Activated CD4-positive, alpha-beta memory T cell treated with anti-CD3 and anti-CD28 coated beads for 36 hours (primary cell): Measurements from ENCODE around the gene LOXL4. TPM values are rescaled to one million over a fixed set of nuclear protein-coding genes. Genes with fewer than 3 reads are reported as not detected.

Experiments
- CTCF ChIA-PET: fragments of 350-600 bp; sonication (Branson Sonifier 250); formaldehyde crosslinking; loops from one replicate; lab custom pipeline; 2021; ENCODE audit warnings: antibody characterized with exemption, inconsistent platforms; lab: Charles Lee
- POLR2A ChIA-PET: fragments of 350-600 bp; sonication (Branson Sonifier 250); formaldehyde crosslinking; loops from one replicate; lab custom pipeline; 2021; ENCODE audit warnings: antibody characterized with exemption; lab: Charles Lee
- DNase-seq: peaks from one replicate; pipeline ENCODE4 v3.0.0-alpha.2; 2020
- H3K27ac Mint-ChIP-seq: one replicate; pipeline ENCODE4 v1.8.0; 2021; ENCODE audit warnings: mixed read lengths
- H3K27me3 Mint-ChIP-seq: one replicate; pipeline ENCODE4 v1.8.0; 2021; ENCODE audit warnings: mixed read lengths
- H3K36me3 Mint-ChIP-seq: one replicate; pipeline ENCODE4 v1.8.0; 2021; ENCODE audit warnings: mixed read lengths
- H3K4me1 Mint-ChIP-seq: one replicate; pipeline ENCODE4 v1.8.0; 2021; ENCODE audit warnings: low read depth, mixed read lengths
- H3K4me3 Mint-ChIP-seq: one replicate; pipeline ENCODE4 v1.8.0; 2021; ENCODE audit warnings: mild to moderate bottlenecking, mixed read lengths
- H3K9me3 Mint-ChIP-seq: one replicate; pipeline ENCODE4 v1.8.0; 2021; ENCODE audit warnings: mixed read lengths
- intact Hi-C: fragments of 100-400 bp; cut with micrococcal nuclease; formaldehyde crosslinking; loops from one replicate; pipeline ENCODE4 v1.15.1; 2023
- total RNA-seq, 2 experiments: library from RNA; stranded (reverse); gene quantifications; one replicate each; pipeline ENCODE4 v1.2.3, GENCODE V29; 2021

The LOXL4 gene
- total RNA-seq, 2 experiments from 2014 or later = not detected

DNA sequence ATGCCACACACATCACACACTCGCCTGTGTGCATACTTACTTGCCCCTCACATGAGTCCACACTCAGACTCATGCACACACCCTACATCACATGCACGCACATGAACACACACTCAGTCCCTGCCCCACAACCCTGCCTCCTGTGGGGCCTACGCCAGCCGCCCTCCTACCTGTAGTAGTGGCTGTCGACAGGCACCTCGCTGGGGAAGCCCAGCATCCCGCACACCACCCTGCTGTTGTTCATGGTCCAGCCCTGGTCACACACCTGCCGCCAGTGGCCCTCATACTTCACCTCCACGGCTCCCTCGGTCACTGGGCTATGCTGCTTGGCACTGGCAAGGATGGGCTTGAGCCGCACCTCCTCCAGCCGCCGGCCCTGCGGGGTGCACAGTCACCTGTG, 7.2 kb downstream of the LOXL4 start:
- POLR2A ChIA-PET = no interaction called here
- Mint-ChIP-seq H3K27me3 (no peaks in the 10 kb centered on the region), H3K27ac (no peak overlapping the region), H3K9me3 (no peaks in the 10 kb centered on the region), H3K4me1 (no peaks in the 10 kb centered on the region), H3K36me3 (peaks cover 3% of the 10 kb centered on the region), H3K4me3 (no peak overlapping the region)
- intact Hi-C loops = no loop called here
- CTCF ChIA-PET = no interaction called here
- no peak for DNase-seq

DNA sequence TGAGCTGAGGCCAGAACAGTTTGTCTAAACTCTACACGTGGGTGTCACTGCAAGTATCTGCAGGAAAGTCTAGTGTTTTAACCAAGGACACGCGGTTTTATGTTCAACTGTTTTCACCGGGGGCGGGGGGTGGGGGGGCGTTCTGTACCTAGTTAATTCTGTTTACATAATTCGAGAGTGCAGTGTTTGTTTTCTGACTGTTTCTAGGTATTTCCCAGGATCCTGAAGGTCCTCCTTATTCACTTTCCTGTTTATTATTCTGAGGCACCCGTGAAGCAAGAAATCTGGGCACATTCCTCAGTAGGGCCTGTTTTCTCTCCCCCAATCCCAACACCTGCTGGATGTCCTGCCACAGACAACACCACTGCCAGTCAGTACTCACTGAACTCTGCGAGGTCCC, 7.6 kb downstream of the LOXL4 start:
- POLR2A ChIA-PET = no interaction called here
- H3K27me3 Mint-ChIP-seq = no peaks in the 10 kb centered on the region

DNA sequence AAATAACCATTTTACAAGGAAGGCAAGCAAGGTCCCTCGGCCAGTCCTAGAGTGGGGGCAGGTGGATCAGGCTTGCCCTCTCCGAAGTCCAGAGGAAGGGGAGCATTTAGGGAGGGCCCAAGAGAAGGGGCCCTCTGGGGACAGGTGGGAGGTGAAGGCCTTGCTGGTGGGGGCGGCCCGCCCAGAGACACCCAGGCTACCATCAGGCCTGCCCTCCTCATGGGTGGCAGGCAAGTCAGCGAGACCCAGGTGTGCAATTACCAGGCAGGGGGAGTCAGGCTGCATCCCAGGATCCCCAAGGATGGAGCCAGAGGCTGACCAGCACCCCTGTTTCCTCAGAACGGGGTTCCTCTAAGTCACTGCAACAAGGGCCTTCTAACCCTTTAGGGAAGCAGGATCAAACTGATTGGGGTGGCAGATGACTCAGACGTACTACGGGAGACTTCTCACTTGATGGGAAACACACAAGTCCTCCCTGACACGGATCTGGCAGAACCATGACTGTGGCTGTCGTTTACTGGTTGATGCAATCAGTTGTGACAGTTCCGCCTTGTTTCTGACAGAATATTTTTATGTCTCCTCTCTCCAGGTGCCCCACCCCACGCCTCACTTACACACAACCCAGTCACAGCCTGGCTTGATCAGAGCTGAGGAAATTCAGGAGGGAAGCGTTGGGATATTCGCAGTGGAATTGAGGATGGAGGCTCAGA, 8.2 kb downstream of the LOXL4 start:
- POLR2A ChIA-PET = no interaction called here
- intact Hi-C loops = no loop called here

More for the DNA sequence above, 7.6 kb downstream of the LOXL4 start:
- CTCF ChIA-PET = no interaction called here
- H3K4me1 Mint-ChIP-seq = no peaks in the 10 kb centered on the region
- H3K9me3 Mint-ChIP-seq = no peaks in the 10 kb centered on the region
- H3K27ac Mint-ChIP-seq = no peak overlapping the region
- no peak for DNase-seq
- H3K36me3 Mint-ChIP-seq = peaks cover 3% of the 10 kb centered on the region
- intact Hi-C loops = no loop called here
- no peak overlapping the region for H3K4me3 Mint-ChIP-seq

DNA sequence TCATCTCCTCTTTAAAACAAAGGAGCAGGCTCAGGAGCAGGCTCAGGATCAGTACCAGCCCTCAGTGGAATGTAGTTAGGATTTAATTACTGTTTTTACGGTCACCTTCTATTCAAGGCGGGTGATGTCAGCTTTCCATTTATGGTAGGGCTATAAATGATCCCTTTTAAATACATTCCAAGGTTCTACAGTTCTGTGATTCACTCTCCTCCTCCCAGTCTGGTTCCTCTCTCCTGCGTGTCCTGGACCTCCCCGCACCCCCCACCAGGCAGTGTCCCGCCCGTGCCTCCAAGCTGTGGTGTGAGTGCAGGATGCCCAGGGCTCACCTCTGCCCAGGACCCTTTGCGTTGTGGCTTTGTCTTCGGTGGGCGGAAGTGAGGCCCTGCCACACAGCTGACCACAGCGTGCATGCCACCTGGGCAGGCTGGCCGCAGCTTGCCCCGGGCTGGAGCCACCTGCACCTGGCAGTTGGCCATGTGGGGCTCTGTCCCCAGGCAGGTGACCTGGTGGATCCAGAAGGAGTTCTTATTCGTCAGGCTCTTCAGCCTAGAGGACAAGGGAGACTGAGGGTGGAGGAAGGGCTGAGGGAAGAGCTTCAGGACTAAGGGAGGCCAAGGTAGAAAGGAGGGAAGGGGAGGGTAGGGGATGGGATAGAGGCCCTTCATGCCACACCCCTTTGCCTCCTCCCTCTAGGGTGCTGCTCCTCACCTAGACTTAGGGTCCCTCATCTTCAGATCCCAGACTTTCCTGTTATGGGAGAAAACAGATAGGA, 9.1 kb downstream of the LOXL4 start:
- no peak overlapping the region for H3K4me3 Mint-ChIP-seq
- H3K9me3 Mint-ChIP-seq = no peaks in the 10 kb centered on the region
- ChIA-PET POLR2A (no interaction called here), CTCF (no interaction called here)
- no peaks in the 10 kb centered on the region for H3K4me1 Mint-ChIP-seq
- H3K27ac Mint-ChIP-seq = no peak overlapping the region
- no peak for DNase-seq
- intact Hi-C loops = no loop called here
- H3K36me3 Mint-ChIP-seq = peaks cover 3% of the 10 kb centered on the region
- H3K27me3 Mint-ChIP-seq = no peaks in the 10 kb centered on the region

More for the DNA sequence above, 8.2 kb downstream of the LOXL4 start:
- Mint-ChIP-seq H3K36me3 (peaks cover 3% of the 10 kb centered on the region), H3K27me3 (no peaks in the 10 kb centered on the region), H3K4me3 (no peak overlapping the region), H3K27ac (no peak overlapping the region), H3K9me3 (no peaks in the 10 kb centered on the region), H3K4me1 (no peaks in the 10 kb centered on the region)
- DNase-seq = no peak
- CTCF ChIA-PET = no interaction called here

DNA sequence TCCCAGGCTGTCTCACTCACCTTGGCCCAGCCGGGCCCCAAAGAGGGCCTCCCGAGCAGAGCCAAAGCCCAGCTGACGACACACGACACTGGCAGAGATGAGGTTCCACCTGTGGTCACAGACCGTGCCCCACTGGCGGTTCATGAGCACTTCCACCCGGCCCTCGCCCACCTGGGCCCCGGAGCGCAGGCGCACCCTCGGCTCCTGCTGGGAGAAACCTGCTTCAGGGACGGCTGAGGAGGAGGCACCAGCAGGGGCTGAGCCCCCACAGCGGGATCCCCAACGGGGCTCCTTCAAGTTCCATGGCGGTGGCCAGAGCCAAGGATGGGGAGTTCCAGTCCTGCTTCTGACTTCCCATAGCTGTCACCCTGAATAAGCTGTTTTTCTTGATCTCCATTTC, 10.0 kb downstream of the LOXL4 start:
- POLR2A ChIA-PET = no interaction called here
- no peaks in the 10 kb centered on the region for H3K4me1 Mint-ChIP-seq
- intact Hi-C loops = no loop called here
- CTCF ChIA-PET = no interaction called here
- DNase-seq = no peak
- no peaks in the 10 kb centered on the region for H3K9me3 Mint-ChIP-seq
- H3K27me3 Mint-ChIP-seq = no peaks in the 10 kb centered on the region
- no peak overlapping the region for H3K4me3 Mint-ChIP-seq
- H3K27ac Mint-ChIP-seq = no peak overlapping the region
- H3K36me3 Mint-ChIP-seq = peaks cover 3% of the 10 kb centered on the region

DNA sequence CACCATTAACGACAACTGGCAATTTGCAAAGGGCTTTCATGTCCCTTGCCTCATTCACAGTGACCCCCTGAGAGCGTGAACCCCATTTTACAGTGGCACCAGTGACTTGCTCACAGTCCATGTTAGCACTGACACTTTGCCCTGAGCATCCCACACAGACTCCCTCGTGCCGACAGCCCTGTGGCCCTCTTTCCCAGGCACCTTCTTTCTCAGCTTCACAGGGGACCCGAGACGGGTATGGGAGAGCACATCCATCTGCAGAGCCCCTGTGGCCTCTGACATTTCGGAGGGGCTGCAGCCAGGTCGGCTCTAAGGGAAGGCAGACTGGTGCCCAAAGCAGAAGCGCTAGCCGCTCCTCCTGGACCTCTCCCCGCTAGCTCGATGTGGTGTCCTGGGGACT, 10.8 kb downstream of the LOXL4 start:
- Mint-ChIP-seq H3K36me3 (peaks cover 3% of the 10 kb centered on the region), H3K27me3 (no peaks in the 10 kb centered on the region), H3K27ac (no peak overlapping the region), H3K4me3 (no peak overlapping the region), H3K4me1 (no peaks in the 10 kb centered on the region), H3K9me3 (no peaks in the 10 kb centered on the region)
- intact Hi-C loops = no loop called here
- CTCF ChIA-PET = interaction anchor here (1.3 kb wide), 1 partner anchor 87 kb away, joined by 3 read pairs; no protein-coding TSS in a partner anchor
- no peak for DNase-seq
- POLR2A ChIA-PET = no interaction called here

DNA sequence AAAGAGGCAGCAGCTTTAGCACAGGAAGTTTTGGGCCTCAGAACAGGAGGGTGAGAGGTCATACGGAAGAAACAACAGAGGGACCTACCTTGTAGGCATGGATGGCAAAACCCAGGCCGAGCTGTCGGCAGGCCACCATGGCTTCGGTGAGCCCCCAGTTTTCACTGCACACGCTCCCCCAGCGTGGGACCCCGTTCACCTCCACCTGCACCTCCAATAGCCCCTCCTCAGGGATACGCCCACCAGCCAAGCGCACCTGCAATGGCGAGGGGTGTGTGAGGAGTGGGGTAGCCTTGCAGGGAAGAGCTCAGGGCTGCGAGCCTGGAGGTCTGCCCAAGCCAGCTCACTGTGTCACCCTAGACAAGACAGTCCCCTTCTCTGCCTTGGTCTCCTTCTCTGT, 11.3 kb downstream of the LOXL4 start:
- intact Hi-C loops = no loop called here
- no peaks in the 10 kb centered on the region for H3K4me1 Mint-ChIP-seq
- peaks cover 3% of the 10 kb centered on the region for H3K36me3 Mint-ChIP-seq
- no peaks in the 10 kb centered on the region for H3K27me3 Mint-ChIP-seq
- DNase-seq = no peak
- H3K27ac Mint-ChIP-seq = no peak overlapping the region
- POLR2A ChIA-PET = no interaction called here
- H3K4me3 Mint-ChIP-seq = no peak overlapping the region
- H3K9me3 Mint-ChIP-seq = no peaks in the 10 kb centered on the region
- CTCF ChIA-PET = interaction anchor here (1.3 kb wide), 1 partner anchor 87 kb away, joined by 3 read pairs; no protein-coding TSS in a partner anchor

DNA sequence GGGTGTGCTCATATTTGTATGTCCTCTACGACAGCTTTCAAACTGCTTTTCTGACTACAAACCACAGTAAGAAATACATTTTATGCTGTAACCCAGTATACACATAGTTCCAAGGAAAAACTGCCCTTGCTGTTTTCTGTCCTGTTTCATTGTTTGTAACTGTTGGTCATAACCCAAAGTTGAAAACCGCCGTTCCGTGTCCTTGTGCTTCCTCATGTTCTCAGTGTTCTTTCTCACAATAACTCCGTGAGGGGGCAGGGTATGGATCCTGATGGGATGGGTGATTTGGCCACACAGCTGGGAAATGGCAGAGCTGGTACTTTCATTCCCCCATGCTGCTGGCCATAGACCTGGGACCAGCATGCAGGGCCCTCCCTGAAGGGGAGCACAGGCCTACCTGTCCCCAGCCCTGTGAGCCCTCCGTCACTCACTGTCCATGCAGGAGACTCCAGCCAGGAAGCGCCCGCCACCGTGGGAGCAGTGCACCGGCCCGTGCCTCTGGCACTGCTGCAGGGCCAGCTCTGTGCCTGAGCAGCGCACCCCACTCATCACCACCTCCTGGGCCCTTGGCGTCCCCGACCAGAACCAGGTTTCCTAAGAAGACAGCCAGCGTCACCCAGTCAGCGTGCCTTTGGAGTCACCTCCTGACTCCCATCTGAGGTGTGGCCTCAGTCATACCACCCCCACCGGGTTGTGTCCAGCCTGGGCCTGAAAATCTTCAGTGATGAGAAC, 12.7 kb downstream of the LOXL4 start:
- intact Hi-C loops = no loop called here
- CTCF ChIA-PET = no interaction called here
- H3K9me3 Mint-ChIP-seq = no peaks in the 10 kb centered on the region
- DNase-seq = no peak
- H3K27me3 Mint-ChIP-seq = no peaks in the 10 kb centered on the region
- no peak overlapping the region for H3K27ac Mint-ChIP-seq
- no peaks in the 10 kb centered on the region for H3K4me1 Mint-ChIP-seq
- peaks cover 3% of the 10 kb centered on the region for H3K36me3 Mint-ChIP-seq
- POLR2A ChIA-PET = no interaction called here
- H3K4me3 Mint-ChIP-seq = no peak overlapping the region

DNA sequence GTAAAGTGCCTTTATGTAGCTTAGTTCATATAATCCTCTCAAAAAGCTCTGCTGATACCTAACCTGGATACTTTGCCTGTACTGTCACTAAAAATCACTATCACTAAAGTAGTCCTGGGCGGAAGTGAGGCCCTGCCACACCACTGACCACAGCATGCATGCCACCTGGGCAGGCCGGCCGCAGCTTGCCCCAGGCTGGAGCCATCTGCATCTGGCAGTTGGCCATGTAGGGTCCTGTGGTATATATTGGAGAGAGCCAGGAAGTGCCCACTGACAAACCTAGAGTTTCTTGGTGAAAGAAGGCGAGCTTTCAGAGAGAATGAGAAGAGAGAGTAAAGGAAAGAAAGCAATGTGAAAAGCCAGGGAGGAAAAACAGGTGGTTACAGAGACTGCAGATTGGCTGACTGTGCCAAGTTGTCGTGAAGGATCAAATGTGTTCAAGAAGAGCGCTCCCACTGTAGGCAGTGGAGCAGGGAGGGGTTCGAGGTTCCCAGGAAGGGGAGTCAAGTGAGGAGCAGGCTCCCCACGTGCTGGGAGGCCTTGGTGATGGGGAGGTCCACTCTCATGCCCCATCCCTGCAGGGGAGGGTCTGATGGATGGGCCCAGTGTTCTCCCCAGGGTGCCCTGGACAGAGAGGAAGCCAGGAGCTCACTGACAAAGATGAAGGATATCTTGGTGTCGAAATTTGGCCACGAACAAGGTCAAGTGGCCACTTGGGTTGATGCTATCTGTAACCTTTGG, 13.6 kb downstream of the LOXL4 start:
- Mint-ChIP-seq H3K9me3 (no peaks in the 10 kb centered on the region), H3K4me1 (no peaks in the 10 kb centered on the region), H3K27ac (no peak overlapping the region), H3K27me3 (no peaks in the 10 kb centered on the region), H3K36me3 (peaks cover 7% of the 10 kb centered on the region), H3K4me3 (no peak overlapping the region)
- CTCF ChIA-PET = interaction anchor here (2.0 kb wide), 1 partner anchor 84 kb away, joined by 7 read pairs; no protein-coding TSS in a partner anchor
- intact Hi-C loops = no loop called here
- no peak for DNase-seq
- POLR2A ChIA-PET = no interaction called here

DNA sequence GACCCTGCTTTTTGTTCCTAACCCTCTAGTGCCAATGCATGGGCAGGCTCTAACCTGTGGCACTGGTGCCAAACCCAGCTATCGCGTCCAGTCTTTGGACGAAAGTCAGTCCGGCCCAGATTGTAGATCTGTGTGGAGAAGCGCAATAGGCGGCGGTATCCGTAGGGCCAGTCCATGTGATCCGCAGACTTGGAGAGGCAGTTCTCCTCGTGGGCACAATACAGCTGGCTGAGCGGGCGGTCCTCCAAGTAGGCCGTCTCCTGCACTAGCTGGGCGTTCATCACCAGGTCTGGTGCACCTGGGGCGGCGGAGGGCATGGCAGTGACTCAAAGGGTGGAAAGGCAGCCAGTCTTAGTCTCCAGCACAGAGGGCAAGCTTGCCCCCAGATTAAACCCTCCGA, 14.5 kb downstream of the LOXL4 start:
- intact Hi-C loops = no loop called here
- CTCF ChIA-PET = interaction anchor here (2.0 kb wide), 1 partner anchor 83 kb away, joined by 7 read pairs; no protein-coding TSS in a partner anchor
- Mint-ChIP-seq H3K4me1 (no peaks in the 10 kb centered on the region), H3K4me3 (no peak overlapping the region), H3K27me3 (no peaks in the 10 kb centered on the region), H3K27ac (no peak overlapping the region), H3K9me3 (no peaks in the 10 kb centered on the region), H3K36me3 (peaks cover 12% of the 10 kb centered on the region)
- DNase-seq = no peak
- POLR2A ChIA-PET = no interaction called here

DNA sequence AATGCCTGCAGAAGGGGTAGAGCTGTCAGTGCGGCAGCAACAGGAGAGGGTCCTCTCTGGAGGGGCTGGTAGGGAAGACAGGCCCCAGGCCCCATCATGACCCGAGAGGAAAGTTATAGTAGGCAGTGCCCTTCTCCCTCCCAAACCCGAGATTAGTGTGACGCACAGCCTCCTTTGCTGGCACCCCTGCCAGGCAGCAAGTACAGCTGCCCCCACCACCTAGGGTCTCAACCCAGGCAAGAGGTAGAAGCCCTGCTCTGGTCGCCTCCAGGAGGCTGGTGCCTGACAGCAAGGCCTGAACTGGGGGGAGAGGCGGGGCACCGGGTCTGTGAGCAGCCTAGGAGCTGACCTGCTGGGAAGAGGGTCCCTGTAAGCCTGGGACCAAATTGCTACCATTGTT, 15.5 kb downstream of the LOXL4 start:
- intact Hi-C loops = no loop called here
- no peak for DNase-seq
- H3K36me3 Mint-ChIP-seq = peaks cover 15% of the 10 kb centered on the region
- no peaks in the 10 kb centered on the region for H3K4me1 Mint-ChIP-seq
- no peak overlapping the region for H3K4me3 Mint-ChIP-seq
- ChIA-PET CTCF (interaction anchor here (2.0 kb wide), 1 partner anchor 82 kb away, joined by 7 read pairs; no protein-coding TSS in a partner anchor), POLR2A (no interaction called here)
- H3K9me3 Mint-ChIP-seq = no peaks in the 10 kb centered on the region
- H3K27me3 Mint-ChIP-seq = no peaks in the 10 kb centered on the region
- no peak overlapping the region for H3K27ac Mint-ChIP-seq

DNA sequence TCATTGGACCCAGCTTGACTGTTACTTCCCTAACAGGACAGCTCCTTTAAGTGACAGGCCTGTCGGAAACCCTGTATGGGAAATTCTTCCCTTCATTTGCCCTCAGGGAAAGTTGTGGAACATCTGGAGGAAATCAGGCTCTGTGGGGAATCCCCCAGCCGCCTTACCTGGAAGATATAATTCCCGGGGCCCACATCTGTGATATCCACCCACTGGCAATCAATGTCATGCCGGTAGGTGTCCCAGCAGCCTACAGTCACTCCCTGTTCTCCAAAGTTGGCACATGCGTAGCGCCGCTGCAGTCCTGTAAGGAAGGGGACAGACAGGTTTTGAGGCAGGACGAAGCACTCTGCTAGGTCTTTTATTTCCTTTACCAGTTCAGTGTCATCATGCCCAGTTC, 16.6 kb downstream of the LOXL4 start:
- Mint-ChIP-seq H3K27ac (no peak overlapping the region), H3K9me3 (no peaks in the 10 kb centered on the region), H3K4me3 (no peak overlapping the region), H3K4me1 (no peaks in the 10 kb centered on the region), H3K27me3 (no peaks in the 10 kb centered on the region), H3K36me3 (peaks cover 19% of the 10 kb centered on the region)
- CTCF ChIA-PET = no interaction called here
- intact Hi-C loops = no loop called here
- DNase-seq = no peak
- POLR2A ChIA-PET = no interaction called here
